Activated naive CD4-positive, alpha-beta T cell treated with anti-CD3 and anti-CD28 coated beads, Interleukin-2, amount 50 U/mL, for 24 hours (primary cell): ENCODE data around the gene IDI2.

Experiments
- H3K27ac Mint-ChIP-seq: one replicate; pipeline ENCODE4 v1.8.0; 2021; ENCODE audit warnings: mild to moderate bottlenecking, mixed read lengths
- H3K27me3 Mint-ChIP-seq: one replicate; pipeline ENCODE4 v1.8.0; 2021; ENCODE audit warnings: mixed read lengths
- H3K36me3 Mint-ChIP-seq: one replicate; pipeline ENCODE4 v1.8.0; 2021; ENCODE audit warnings: mixed read lengths
- H3K4me1 Mint-ChIP-seq: one replicate; pipeline ENCODE4 v1.8.0; 2021; ENCODE audit warnings: mixed read lengths
- H3K4me3 Mint-ChIP-seq: one replicate; pipeline ENCODE4 v1.8.0; 2021; ENCODE audit warnings: mild to moderate bottlenecking, mixed read lengths
- H3K9me3 Mint-ChIP-seq: one replicate; pipeline ENCODE4 v1.8.0; 2021; ENCODE audit warnings: mixed read lengths

IDI2 gene

DNA sequence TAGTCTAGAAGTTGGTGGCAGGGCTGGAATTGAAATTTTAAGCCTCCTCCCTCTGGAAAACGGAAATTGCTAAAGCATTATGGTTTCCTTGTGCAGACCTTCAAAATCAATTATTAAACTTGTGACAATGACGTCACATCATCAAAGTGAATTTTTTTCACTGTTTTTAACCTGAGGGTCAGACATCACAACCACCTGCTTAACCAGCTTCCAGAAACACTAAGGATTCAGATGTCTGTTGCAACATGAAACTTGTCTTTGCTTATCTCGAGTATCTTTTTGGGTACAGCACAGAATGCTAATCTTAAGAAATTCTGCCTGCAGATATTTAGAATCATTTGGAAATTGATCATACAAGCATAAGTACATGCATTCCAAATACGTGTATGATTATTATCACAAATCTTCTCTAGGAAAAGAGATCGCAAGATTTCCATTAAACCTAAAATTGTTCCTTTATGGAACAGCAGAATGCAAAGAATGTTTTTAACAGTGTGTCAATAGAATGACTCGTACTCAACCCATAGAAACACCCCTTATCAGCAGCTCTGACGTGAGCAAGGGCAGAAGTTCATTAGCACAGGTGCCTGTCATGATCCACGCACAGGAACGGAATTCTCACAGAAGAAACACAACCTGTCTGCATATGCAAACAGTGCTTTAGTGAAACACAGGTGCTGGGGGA, 41.5 kb downstream of the IDI2 start:
- Mint-ChIP-seq H3K27ac (no peak overlapping the region), H3K4me1 (peaks cover 13% of the 10 kb centered on the region), H3K27me3 (no peaks in the 10 kb centered on the region), H3K9me3 (peaks cover 3% of the 10 kb centered on the region), H3K4me3 (no peak overlapping the region), H3K36me3 (peaks cover 10% of the 10 kb centered on the region)

DNA sequence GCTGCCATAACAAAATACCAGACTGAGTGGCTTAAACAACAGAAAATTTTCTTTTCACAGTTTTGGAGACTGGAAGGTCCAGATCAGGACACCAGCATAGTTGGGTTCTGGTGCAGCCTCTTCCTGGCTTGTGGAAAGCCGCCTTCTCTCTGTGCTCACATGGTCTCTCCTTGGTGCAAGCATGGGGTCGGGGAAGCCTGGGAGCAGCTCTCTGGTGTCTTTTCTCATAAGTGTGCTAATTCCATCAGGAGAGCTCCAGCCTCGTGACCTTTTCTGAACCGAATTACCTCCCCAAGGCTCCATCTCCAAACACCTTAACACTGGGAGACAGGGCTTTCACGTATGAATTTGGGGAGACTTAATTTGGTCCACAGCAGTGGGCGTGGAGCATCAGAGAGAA, 42.3 kb downstream of the IDI2 start:
- Mint-ChIP-seq H3K9me3 (peaks cover 8% of the 10 kb centered on the region), H3K27ac (no peak overlapping the region), H3K36me3 (peaks cover 11% of the 10 kb centered on the region), H3K4me3 (no peak overlapping the region), H3K4me1 (peaks cover 13% of the 10 kb centered on the region), H3K27me3 (no peaks in the 10 kb centered on the region)

DNA sequence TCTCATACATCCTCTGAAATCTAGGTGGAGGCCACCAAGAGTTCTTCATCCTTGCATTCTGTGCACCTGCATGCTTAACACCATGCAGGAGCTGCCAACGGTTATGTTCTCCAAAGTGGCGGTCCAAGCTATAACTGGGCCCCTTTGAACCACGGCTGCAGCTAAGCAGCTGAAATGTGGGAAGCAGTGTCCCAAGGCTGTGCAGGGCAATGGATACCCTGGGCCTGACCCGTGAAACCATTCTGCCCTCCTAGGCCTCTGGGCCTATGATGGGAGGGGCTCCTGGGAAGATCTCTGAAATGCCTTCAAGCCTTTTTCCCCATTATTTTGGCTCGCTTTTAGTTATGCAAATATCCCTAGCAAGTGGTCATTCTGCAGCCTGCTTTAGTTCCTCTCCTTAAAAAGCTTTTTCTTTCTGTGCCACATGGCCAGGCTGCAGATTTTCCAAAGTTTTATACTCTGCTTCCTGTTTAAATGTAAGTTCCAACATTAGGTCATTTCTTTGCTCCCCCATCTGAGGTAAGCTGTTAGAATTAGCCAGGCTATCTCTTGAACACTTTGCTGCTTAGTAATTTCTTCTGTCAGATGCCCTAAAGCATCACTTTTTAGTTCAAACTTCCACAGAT, 45.1 kb downstream of the IDI2 start:
- Mint-ChIP-seq H3K4me3 (no peak overlapping the region), H3K36me3 (peaks cover 13% of the 10 kb centered on the region), H3K27me3 (no peaks in the 10 kb centered on the region), H3K4me1 (no peaks in the 10 kb centered on the region), H3K27ac (no peak overlapping the region), H3K9me3 (peaks cover 15% of the 10 kb centered on the region)

DNA sequence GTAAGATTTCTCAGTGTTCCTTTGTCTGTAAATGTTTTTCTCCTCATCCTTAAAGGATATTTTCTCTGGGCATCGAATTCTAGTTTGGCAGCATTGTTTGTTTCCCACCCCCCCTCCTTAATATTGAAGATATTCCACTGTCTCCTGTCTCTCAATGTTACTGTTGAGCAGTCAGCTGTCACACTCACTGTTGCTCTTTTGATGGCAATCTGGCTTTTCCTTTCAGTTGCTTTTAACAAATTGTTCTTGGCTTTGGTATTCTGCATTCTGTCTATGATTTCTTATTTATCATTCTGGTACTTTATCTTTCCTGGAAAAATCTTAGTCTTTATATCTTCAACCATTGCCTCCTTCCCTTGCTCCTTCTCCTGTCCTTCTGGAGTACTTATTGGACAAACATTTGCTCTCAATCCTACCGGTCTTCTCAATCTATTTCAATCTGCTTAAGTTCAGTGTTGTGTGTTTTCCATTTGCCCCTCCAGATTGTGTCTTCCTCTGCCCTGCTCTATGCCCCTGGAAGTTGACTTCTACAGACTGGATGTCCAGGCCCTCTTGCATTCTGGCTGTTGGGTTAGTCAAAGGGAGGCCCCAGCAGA, 46.7 kb downstream of the IDI2 start:
- Mint-ChIP-seq H3K4me1 (no peaks in the 10 kb centered on the region), H3K4me3 (no peak overlapping the region), H3K36me3 (peaks cover 13% of the 10 kb centered on the region), H3K27ac (peak overlapping the region; percentile 19), H3K27me3 (no peaks in the 10 kb centered on the region), H3K9me3 (peaks cover 15% of the 10 kb centered on the region)

DNA sequence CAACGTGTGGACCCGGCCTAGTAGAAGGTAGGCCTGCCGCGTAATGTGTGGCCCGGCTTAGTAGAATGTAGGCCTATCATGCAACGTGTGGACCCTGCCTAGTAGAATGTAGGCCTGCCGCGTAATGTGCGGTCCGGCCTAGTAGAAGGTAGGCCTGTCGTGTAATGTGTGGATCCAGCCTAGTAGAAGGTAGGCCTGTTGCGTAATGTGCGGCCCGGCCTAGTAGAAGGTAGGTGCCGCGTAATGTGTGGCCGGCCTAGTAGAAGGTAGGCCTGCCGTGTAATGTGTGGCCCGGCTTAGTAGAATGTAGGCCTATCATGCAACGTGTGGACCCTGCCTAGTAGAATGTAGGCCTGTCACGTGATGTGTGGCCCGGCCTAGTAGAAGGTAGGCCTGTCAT, 49.3 kb downstream of the IDI2 start:
- Mint-ChIP-seq H3K36me3 (peaks cover 15% of the 10 kb centered on the region), H3K4me1 (no peaks in the 10 kb centered on the region), H3K27ac (no peak overlapping the region), H3K9me3 (peaks cover 15% of the 10 kb centered on the region), H3K4me3 (no peak overlapping the region), H3K27me3 (no peaks in the 10 kb centered on the region)

DNA sequence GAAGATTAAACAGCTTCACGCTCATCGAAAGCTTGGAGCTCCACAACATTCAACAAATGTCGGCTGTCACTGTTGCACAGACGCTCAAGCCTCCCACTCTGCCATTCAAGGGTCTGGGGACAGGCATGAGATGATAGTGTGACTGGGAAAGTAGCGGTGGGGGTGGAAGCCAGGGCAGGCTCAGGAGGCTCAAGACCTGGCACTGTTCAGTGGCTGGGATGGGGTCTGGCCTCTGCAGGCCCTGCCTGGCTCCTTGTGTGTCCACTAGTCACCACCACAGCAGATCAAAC, 50.9 kb downstream of the IDI2 start:
- Mint-ChIP-seq H3K4me3 (no peak overlapping the region), H3K4me1 (no peaks in the 10 kb centered on the region), H3K36me3 (peaks cover 9% of the 10 kb centered on the region), H3K27me3 (no peaks in the 10 kb centered on the region), H3K9me3 (peaks cover 15% of the 10 kb centered on the region), H3K27ac (no peak overlapping the region)

DNA sequence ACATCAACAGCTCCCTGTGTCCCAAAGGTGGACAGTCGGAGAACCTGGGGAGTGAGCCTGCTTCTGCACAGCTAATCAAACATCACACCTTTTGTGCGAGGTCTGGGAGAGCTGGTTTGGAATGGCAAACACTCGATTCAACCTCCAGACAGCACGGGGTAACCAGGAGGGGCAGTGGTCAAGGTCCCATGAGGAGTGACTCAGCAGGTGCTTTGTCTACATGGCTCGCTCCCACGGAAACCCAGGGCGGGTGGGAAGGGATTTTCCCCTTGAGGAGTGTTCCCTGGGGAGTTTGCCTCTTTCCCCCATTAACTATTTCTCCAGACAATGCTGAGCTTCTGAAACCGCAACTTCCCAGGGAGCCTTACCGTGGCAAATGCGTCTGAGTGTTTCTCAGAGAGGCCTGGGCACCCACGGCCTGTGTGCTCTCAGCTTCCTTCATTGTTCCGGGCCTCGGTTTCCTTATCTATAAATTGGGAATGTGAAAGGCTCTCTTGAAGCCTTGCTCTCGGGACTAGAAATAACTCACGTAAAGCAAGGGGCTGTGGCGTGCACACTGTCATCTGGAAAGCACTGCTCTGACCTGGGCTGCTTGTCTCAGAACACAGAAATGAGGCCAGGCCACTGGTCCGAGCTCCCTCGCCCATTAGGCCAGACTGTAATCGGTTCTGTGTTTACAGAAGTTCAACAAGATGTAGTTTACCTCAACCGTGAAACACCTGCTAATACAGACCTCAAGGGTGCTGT, 51.4 kb downstream of the IDI2 start:
- Mint-ChIP-seq H3K27me3 (no peaks in the 10 kb centered on the region), H3K9me3 (peaks cover 13% of the 10 kb centered on the region), H3K27ac (no peak overlapping the region), H3K4me3 (no peak overlapping the region), H3K4me1 (no peaks in the 10 kb centered on the region), H3K36me3 (peaks cover 9% of the 10 kb centered on the region)

DNA sequence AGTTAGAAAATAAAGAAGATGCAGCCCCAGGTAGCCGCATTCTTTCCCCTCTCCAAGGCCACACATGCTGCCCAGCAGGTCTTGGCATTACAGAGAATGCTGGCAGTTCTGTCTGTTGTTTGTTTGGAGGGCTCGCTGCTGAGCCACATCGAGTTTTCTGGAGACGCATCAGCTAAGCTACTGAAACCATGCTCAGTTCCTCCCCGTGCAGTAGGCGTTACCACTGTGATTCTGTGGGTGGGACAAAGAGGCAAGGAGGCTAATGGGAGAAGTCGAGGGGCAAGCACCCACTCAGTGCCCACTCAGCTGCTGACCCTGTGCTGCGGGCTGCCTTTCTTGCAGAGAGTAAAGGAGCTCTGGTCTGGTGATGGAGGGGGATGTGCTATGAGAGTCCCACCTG, 52.9 kb downstream of the IDI2 start:
- no peaks in the 10 kb centered on the region for H3K4me1 Mint-ChIP-seq
- peaks cover 2% of the 10 kb centered on the region for H3K27me3 Mint-ChIP-seq
- no peak overlapping the region for H3K4me3 Mint-ChIP-seq
- no peak overlapping the region for H3K27ac Mint-ChIP-seq
- peaks cover 7% of the 10 kb centered on the region for H3K9me3 Mint-ChIP-seq
- H3K36me3 Mint-ChIP-seq: peaks cover 3% of the 10 kb centered on the region

DNA sequence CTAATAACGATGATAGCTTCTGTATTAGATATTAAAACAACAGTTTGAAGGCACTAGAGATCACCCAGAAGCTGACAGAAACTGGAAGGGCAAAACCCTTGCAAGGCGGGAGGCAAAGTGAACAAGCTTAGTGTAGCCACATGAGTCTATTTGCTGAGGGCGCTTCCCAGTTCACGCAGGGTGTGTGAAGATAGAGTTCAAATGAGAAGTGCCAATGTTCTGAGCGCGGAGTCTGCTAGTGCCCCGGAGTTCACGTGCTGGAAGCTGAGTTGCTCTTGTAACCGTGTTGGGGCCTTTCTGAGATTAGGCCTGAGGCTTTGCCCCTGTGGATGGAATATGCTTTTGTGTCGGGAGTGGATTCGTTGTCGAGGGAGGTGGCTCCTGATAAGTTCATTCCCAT, 54.0 kb downstream of the IDI2 start:
- Mint-ChIP-seq H3K27ac (no peak overlapping the region), H3K9me3 (peaks cover 4% of the 10 kb centered on the region), H3K36me3 (peaks cover 3% of the 10 kb centered on the region), H3K27me3 (peaks cover 2% of the 10 kb centered on the region), H3K4me1 (peaks cover 7% of the 10 kb centered on the region), H3K4me3 (no peak overlapping the region)

DNA sequence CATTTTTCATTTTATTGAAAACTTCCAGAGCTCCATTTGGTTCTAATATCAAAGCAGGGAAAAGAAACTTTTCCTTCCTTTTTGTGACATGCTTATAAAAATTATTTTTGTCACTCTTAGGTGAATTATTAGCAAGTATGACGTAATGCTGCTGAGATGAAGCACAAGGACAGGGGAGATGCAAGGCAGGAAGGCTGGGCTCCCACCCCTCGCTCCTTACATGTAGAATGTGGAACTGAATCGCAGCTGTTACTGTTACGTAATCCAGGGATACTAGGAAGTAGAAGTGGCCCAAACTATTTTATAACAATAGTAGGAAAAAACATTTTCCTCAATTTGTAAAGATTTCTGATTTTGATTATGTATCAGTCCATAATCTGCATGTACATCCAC, 54.5 kb downstream of the IDI2 start:
- Mint-ChIP-seq H3K9me3 (no peaks in the 10 kb centered on the region), H3K36me3 (peaks cover 2% of the 10 kb centered on the region), H3K27me3 (peaks cover 2% of the 10 kb centered on the region), H3K4me3 (no peak overlapping the region), H3K4me1 (peaks cover 7% of the 10 kb centered on the region), H3K27ac (no peak overlapping the region)

DNA sequence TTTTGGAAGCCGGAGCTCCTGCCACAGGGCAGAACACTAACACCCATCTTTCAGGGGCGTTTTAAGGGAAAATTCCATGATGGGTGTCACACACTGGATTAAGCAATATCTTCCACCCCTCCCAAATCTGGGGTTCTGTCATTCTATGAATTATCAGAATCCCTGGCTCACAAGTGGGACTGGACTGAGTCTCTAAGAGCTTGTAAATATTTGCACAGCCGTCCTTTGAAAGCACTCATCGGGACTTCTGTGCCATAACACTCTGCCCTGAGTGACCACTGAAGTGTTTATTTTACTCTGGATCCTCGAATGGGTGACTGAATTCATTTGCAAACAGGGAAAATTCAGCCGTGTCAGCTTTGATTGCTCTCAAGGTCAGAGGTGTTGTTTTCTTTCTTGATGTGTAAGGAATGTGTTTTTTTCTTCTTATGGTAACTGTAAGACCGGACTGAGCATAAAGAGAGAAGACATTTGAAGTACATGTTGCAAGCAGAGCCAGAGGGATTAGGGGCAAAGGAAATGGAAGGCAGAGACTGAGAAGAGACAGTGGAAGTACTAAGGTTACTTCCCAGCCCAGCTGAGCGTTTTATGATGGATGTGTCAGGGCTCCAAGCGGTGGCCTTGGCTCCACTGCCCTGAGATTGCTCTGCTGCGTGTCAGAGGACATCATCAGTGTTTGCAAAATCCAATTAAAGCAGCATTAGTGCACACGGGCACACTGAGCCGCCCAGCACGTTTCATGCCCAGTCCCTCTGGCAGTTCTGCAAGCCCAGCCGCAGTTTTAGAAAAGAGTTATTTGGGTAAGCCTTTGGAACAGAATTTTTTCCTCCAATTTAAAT, 55.1 kb downstream of the IDI2 start:
- H3K4me3 Mint-ChIP-seq: no peak overlapping the region
- H3K27ac Mint-ChIP-seq: no peak overlapping the region
- peaks cover 3% of the 10 kb centered on the region for H3K36me3 Mint-ChIP-seq
- peaks cover 2% of the 10 kb centered on the region for H3K27me3 Mint-ChIP-seq
- peaks cover 7% of the 10 kb centered on the region for H3K4me1 Mint-ChIP-seq
- H3K9me3 Mint-ChIP-seq: no peaks in the 10 kb centered on the region

DNA sequence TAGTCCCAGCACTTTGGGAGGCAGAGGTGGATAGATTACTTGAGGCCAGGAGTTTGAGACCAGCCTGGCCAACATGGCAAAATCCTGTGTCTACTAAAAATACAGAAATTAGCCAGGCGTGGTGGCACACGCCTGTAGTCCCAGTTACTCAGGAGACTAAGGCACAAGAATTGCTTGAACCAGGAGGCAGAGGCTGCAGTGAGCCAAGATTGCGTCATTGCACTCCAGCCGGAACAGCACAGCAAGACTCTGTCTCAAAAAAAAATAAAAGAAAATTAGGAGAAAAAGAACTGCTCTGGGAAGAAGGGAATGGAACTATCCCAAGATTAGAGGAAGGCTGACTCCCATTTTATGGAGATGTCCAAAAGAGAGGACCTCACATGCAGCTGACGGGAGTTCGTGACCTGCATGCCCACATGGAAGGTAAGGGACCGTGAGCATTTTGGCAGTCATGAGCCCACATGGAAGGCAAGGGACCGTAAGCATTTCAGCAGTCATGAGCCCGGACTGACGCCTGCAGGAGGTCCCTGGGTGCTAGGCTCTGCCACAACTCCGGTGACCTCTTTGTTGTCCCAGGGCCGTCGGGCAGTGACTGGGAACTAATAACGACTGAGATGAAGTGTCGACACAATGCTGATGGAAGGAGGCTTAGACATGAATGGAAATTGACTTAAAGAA, 56.0 kb downstream of the IDI2 start:
- no peak overlapping the region for H3K27ac Mint-ChIP-seq
- no peaks in the 10 kb centered on the region for H3K9me3 Mint-ChIP-seq
- peaks cover 7% of the 10 kb centered on the region for H3K4me1 Mint-ChIP-seq
- H3K4me3 Mint-ChIP-seq: no peak overlapping the region
- peaks cover 2% of the 10 kb centered on the region for H3K27me3 Mint-ChIP-seq
- H3K36me3 Mint-ChIP-seq: peaks cover 3% of the 10 kb centered on the region
